Uterus (tissue), 4 donors: ENCODE data around the gene PAGR1. TPM values are rescaled to one million over a fixed set of nuclear protein-coding genes. Genes with fewer than 3 reads are reported as not detected.
A peak's percentile ranks its signal among the peaks of the same experiment; 100 is the strongest.
"Not testable (repeated sequence)": the region's sequence is repeated elsewhere in the genome, so short reads cannot be mapped to it uniquely, and the experiment has no call there.

Experiments used
- DNase-seq, 2 donors: peaks; one replicate each; pipeline ENCODE4 v3.0.0-alpha.2; 2019 to 2020
- H3K27ac ChIP-seq, 2 donors: fragments of 200-600 bp; sonication (generic); 1 replicate in 1 of 2; 2 replicates in 1 of 2; pipeline ENCODE4 v1.5.1; 2016 to 2018
- H3K27me3 ChIP-seq, 2 donors: fragments of 200-600 bp; sonication (generic); one replicate each; pipeline ENCODE4 v1.5.1; 2018 to 2019; ENCODE audit warnings: control low read depth in 1 of 2
- H3K36me3 ChIP-seq, 2 donors: fragments of 200-600 bp; sonication (generic); one replicate each; pipeline ENCODE4 v1.5.1; 2019; ENCODE audit warnings: control low read depth in 1 of 2
- H3K4me1 ChIP-seq, 2 donors: fragments of 200-600 bp; sonication (generic); one replicate each; pipeline ENCODE4 v1.5.1; 2018 to 2019; ENCODE audit warnings: control low read depth in 1 of 2
- H3K4me3 ChIP-seq, 2 donors: fragments of 200-600 bp; sonication (generic); 1 replicate in 1 of 2; 2 replicates in 1 of 2; pipeline ENCODE4 v1.5.1; 2018 to 2019; ENCODE audit warnings: mild to moderate bottlenecking in 1 of 2
- H3K9me3 ChIP-seq, 2 donors: fragments of 200-600 bp; sonication (generic); one replicate each; pipeline ENCODE4 v1.5.1; 2019; ENCODE audit warnings: control low read depth in 1 of 2
- POLR2A ChIP-seq, 2 donors: fragments of 450-650 bp; IDR thresholded peaks; one replicate each; pipeline ENCODE4 v1.6.1; 2016; ENCODE audit warnings: antibody characterized with exemption in 2 of 2, mild to moderate bottlenecking in 1 of 2, moderate library complexity in 1 of 2
- intact Hi-C: fragments of 100-400 bp; cut with DNase I; formaldehyde crosslinking; loops from one replicate; pipeline ENCODE4 v1.15.1; 2023; ENCODE audit warnings: low total_unique reads
- total RNA-seq, 4 donors: library from RNA; depleted of rRNA in 3 of 4; stranded (reverse); fragments of >200 nt in 3 of 4; gene quantifications; one replicate each; pipeline versions ENCODE4 v1.1.0 to v1.2.4, GENCODE V29; 2014 to 2023
- TF ChIP-seq, protein P1 (sequence below), 4 experiments: fragments of 200-600 bp in 2 of 4; fragments of 450-650 bp in 2 of 4; sonication (generic) in 2 of 4; IDR thresholded peaks; one replicate each; pipeline ENCODE4 v1.5.1; 2016 to 2019; ENCODE audit warnings: antibody characterized with exemption in 4 of 4, mild to moderate bottlenecking in 2 of 4, moderate library complexity in 1 of 4
- donor health status: DM: yes; HTN: yes; CAD: no.

PAGR1 gene
- total RNA-seq, result 10 to 100 TPM; 36.1 to 85.0 (median 46.9) TPM

DNA sequence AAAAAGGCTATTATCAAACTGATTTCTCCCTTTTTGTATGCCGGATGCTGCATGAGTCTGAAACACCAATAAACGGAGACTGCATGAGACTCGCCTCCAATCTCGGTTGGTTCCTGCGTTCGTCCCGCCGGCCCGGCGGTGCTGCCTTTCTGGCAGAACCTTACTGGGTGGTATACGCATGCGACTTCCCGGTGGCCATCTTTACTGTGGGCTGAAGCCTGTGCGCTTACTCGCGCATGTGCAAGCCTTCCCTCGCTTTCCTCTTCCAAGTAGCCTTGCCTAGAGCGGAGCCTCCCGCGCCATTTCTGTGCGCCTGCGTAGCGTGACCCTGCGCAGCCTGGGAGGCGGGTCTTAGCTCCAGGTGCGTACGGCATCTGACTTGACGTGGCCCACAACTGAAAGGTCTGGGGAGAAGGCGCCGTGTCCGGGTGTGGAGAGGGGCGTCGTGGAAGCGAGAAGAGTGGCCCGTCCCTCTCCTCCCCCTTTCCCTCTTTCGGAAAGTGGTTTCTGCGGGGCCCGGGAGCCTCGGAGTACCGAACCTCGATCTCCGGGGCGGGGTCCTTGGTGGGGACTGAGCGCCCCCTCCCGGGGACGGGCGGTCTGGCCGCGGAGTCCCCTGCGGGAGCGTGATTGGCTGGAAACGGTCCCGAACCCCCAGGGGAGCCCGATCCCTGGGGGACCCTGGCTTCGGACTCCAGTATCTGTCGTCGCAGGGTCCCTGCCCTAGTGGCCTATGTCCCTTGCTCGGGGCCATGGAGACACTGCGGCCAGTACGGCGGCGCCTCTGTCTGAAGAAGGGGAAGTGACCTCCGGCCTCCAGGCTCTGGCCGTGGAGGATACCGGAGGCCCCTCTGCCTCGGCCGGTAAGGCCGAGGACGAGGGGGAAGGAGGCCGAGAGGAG, at the start of gene PAGR1:
Gene PAGR1, plus strand, starts transcription at position 360 of the 901 bp plus-strand sequence. Its CDS starts 374 bp downstream, at position 734.
- intact Hi-C loops, result no loop called here
- peak within 1 kb of the TSS; percentile 96 to 99 for H3K27ac ChIP-seq
- TF ChIP-seq, protein P1, sequence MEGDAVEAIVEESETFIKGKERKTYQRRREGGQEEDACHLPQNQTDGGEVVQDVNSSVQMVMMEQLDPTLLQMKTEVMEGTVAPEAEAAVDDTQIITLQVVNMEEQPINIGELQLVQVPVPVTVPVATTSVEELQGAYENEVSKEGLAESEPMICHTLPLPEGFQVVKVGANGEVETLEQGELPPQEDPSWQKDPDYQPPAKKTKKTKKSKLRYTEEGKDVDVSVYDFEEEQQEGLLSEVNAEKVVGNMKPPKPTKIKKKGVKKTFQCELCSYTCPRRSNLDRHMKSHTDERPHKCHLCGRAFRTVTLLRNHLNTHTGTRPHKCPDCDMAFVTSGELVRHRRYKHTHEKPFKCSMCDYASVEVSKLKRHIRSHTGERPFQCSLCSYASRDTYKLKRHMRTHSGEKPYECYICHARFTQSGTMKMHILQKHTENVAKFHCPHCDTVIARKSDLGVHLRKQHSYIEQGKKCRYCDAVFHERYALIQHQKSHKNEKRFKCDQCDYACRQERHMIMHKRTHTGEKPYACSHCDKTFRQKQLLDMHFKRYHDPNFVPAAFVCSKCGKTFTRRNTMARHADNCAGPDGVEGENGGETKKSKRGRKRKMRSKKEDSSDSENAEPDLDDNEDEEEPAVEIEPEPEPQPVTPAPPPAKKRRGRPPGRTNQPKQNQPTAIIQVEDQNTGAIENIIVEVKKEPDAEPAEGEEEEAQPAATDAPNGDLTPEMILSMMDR (IDR thresholded peaks at IDR 0.05), result peak; percentile 85 to 91 (median 88)
- TF ChIP-seq POLR2A (IDR thresholded peaks at IDR 0.05), result peak; percentile 73 to 74
- no peaks in the 10 kb centered on the region for H3K27me3 ChIP-seq
- peak within 1 kb of the TSS; percentile 72 to 90 for H3K4me3 ChIP-seq
- no peaks in the 10 kb centered on the region for H3K36me3 ChIP-seq
- H3K4me1 ChIP-seq, result peaks cover 0 to 11% of the 10 kb centered on the region in 2 donors
- H3K9me3 ChIP-seq, result no peaks in the 10 kb centered on the region
- DNase-seq, result peak; percentile 99 to 100

DNA sequence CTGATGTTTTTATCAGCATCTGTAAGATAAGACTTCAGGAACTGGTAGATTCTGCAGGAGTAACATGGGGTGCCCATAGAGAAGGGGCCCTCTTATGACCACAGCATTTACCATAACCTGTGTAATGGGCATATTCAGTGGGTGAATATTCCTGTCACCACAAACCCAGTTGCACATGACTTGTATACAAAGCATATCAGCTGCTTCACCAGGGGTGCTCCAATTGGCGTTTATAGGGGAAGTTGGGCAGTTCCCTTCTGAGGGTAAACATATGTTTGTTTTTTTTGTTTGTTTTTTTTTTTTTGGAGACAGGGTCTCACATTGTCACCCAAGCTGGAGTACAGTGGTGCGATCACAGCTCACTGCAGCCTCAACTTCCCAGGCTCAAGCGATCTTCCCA, 49.4 kb upstream of the PAGR1 start:
- Histone ChIP-seq H3K27ac (no peak overlapping the region), H3K36me3 (no peaks in the 10 kb centered on the region), H3K4me3 (no peak overlapping the region), H3K4me1 (no peaks in the 10 kb centered on the region), H3K9me3 (no peaks in the 10 kb centered on the region), H3K27me3 (no peaks in the 10 kb centered on the region)
- TF ChIP-seq POLR2A (IDR thresholded peaks at IDR 0.05), result no peak
- TF ChIP-seq, protein P1 (IDR thresholded peaks at IDR 0.05), result no peak
- intact Hi-C loops, result no loop called here
- no peak for DNase-seq

DNA sequence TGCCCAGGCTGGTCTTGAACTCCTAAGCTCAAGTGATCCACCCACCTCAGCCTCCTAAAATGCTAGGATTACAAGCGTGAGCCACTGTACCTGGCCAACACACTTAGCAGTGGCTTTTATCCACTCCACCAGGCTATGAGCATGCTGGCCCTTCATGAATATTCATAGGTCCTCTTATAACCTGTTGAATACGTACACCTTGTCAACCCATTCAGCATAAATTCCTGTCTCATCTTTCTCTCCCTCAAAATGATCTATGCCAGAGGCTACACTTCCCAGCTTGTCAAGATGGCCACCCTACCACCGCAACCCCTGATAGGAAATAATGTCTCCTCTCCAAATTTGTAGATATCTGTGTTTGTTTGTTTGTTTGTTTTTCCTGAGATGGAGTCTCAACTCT, 48.9 kb upstream of the PAGR1 start:
- H3K36me3 ChIP-seq, result no peaks in the 10 kb centered on the region
- intact Hi-C loops, result no loop called here
- no peaks in the 10 kb centered on the region for H3K4me1 ChIP-seq
- TF ChIP-seq POLR2A (IDR thresholded peaks at IDR 0.05), result no peak
- TF ChIP-seq, protein P1 (IDR thresholded peaks at IDR 0.05), result no peak
- H3K27me3 ChIP-seq, result no peaks in the 10 kb centered on the region
- DNase-seq, result no peak
- no peak overlapping the region for H3K4me3 ChIP-seq
- no peaks in the 10 kb centered on the region for H3K9me3 ChIP-seq
- no peak overlapping the region for H3K27ac ChIP-seq

DNA sequence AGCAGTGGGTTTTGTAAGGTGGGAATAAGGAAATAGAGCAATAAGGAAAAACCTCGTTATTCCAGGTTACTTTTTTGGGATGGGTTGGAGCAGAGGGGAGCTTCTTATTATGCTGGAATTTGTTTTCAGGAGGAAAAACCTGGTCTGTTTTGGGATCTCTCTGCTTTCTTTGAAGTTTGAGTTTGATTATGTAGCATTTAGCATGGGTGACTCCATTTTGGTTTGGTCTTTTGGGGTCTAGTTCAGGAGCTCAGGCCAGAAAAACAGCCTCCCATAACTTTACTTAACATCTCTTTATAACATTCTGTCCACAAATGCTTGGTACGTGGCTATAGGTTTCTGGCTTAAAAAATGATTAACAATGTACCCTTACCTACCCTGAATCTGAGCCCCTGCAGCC, 46.4 kb upstream of the PAGR1 start:
- Histone ChIP-seq H3K36me3 (no peaks in the 10 kb centered on the region), H3K27ac (no peak overlapping the region), H3K4me3 (no peak overlapping the region), H3K9me3 (no peaks in the 10 kb centered on the region), H3K4me1 (no peaks in the 10 kb centered on the region), H3K27me3 (no peaks in the 10 kb centered on the region)
- TF ChIP-seq POLR2A (IDR thresholded peaks at IDR 0.05), result no peak
- TF ChIP-seq, protein P1 (IDR thresholded peaks at IDR 0.05), result no peak
- intact Hi-C loops, result no loop called here
- DNase-seq, result no peak

DNA sequence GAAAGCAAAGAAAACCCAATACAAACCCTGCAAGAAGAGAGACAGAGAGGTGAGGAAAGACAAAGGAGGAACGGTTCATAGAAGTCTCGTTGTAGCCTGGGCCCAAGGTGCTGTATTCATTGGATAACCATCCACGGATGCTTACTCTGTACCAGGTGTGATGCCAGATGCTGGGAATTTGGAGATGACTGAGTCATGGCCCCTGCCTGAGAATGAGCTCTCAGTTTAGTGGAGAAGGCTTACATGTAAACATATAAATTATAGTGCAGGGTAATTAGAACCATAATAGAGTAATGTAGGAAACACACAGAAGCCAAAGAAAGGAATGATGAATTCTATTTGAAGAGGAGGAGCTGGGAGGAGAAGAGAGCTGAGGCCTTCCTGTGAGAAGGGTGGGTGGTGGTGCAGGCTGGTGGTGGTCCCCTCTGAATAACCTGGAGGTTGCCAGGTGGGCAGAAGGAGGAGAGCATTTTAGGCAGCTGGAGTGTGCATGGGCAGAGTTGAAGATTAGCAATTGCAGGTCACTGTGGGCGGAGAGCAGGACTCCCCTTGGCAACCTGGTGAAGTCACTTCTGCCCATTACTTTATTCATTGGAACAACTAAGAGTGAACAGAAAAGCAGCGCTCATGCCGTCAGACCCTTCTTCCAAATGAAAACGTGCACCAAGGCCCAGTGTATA, 45.6 kb upstream of the PAGR1 start:
- no peaks in the 10 kb centered on the region for H3K27me3 ChIP-seq
- H3K27ac ChIP-seq, result no peak overlapping the region
- DNase-seq, result no peak
- no peaks in the 10 kb centered on the region for H3K9me3 ChIP-seq
- H3K4me1 ChIP-seq, result no peaks in the 10 kb centered on the region
- TF ChIP-seq, protein P1 (IDR thresholded peaks at IDR 0.05), result no peak
- TF ChIP-seq POLR2A (IDR thresholded peaks at IDR 0.05), result no peak
- no peaks in the 10 kb centered on the region for H3K36me3 ChIP-seq
- intact Hi-C loops, result no loop called here
- no peak overlapping the region for H3K4me3 ChIP-seq

DNA sequence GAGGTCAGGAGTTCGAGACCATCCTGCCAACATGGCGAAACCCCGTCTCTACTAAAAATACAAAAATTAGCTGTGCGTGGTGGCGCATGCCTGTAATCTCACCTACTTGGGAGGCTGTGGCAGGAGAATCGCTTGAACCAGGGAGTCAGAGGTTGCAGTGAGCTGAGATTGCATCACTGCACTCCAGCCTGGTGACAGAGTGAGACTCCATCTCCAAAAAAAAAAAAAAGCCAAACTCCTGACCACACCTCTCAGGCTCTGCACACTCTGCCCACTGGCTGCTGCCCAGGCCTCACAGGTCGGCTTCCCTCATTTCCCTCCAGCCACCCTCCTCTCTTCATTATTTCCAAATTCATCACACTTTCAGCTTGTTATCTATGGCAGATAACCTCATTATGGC, 43.6 kb upstream of the PAGR1 start:
- H3K9me3 ChIP-seq, H3K27ac ChIP-seq, H3K4me3 ChIP-seq, H3K4me1 ChIP-seq, H3K36me3 ChIP-seq, intact Hi-C loops, DNase-seq, H3K27me3 ChIP-seq: not testable (repeated sequence)
